Memory B cell (primary cell): ENCODE measurements around the gene SLC9A7.

Experiments used
- ATAC-seq: fragments of 150-1000 bp; cut with Tn5 transposase; 2 replicates; pipeline ENCODE4 v1.10.0; 2021; ENCODE audit warnings: low read depth, mild to moderate bottlenecking, moderate library complexity
- DNase-seq, 2 donors: peaks; one replicate each; pipeline ENCODE4 v3.0.0; 2022; ENCODE audit warnings: low spot score in 2 of 2
- H3K27ac Mint-ChIP-seq: one replicate; pipeline ENCODE4 v1.8.0; 2022; ENCODE audit warnings: mild to moderate bottlenecking, moderate library complexity, mixed read lengths
- H3K27me3 Mint-ChIP-seq: one replicate; pipeline ENCODE4 v1.8.0; 2022; ENCODE audit warnings: mixed read lengths
- H3K36me3 Mint-ChIP-seq: one replicate; pipeline ENCODE4 v1.8.0; 2022; ENCODE audit warnings: mild to moderate bottlenecking, mixed read lengths
- H3K4me1 Mint-ChIP-seq: one replicate; pipeline ENCODE4 v1.8.0; 2022; ENCODE audit warnings: mixed read lengths
- H3K4me3 Mint-ChIP-seq: one replicate; pipeline ENCODE4 v1.8.0; 2022; ENCODE audit warnings: mild to moderate bottlenecking, moderate library complexity, mixed read lengths
- H3K9me3 Mint-ChIP-seq: one replicate; pipeline ENCODE4 v1.8.0; 2022; ENCODE audit warnings: mixed read lengths

Gene SLC9A7

DNA sequence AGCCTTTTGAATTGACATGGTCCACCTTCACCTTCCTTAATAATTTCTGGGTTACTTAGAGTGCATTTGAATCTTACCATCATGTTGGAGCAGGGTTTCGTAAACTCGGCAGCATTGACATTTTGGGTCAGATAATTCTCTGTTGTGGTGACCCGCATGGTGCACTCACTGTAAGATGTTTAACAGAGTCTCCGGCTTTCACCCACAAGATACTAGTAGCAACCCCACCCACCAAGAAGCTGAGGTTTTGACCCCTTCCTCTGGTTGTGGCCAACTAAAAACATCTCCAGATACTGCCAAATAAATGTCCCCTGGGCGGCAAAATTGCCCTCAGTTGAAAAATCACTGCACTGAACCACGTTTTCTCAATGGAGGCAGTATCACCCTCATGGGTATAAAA, 122.7 kb downstream of the SLC9A7 start:
- no peak for DNase-seq
- H3K27ac Mint-ChIP-seq, result peak overlapping the region; percentile 28

DNA sequence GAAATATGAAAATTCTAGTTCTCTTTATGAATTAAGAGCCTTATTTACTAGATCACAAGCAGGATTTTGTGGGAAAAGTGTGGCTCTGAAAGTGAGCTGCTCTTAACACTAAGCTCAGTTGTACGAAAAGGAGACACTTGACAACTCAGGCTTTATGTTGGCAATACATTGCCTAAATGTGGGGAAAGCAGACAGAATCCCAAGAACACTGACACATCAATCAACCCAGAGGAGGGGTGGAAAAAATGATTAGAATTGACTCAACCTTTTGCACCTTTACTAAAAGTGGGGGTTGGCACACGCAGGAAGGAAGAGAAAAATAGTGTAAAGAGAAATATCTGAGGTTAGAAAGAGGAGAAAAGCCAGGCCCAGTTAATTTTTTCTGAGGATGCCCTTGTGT, 123.7 kb downstream of the SLC9A7 start:
- Mint-ChIP-seq H3K4me1 (peaks cover 6% of the 10 kb centered on the region), H3K9me3 (no peaks in the 10 kb centered on the region), H3K36me3 (peaks cover 20% of the 10 kb centered on the region), H3K27me3 (no peaks in the 10 kb centered on the region), H3K27ac (no peak overlapping the region), H3K4me3 (no peak overlapping the region)
- ATAC-seq (no peak), DNase-seq (no peak)

More for the DNA sequence above, 122.7 kb downstream of the SLC9A7 start:
- Mint-ChIP-seq H3K9me3 (no peaks in the 10 kb centered on the region), H3K27me3 (no peaks in the 10 kb centered on the region), H3K4me3 (no peak overlapping the region), H3K36me3 (peaks cover 19% of the 10 kb centered on the region), H3K4me1 (peaks cover 2% of the 10 kb centered on the region)
- no peak for ATAC-seq

DNA sequence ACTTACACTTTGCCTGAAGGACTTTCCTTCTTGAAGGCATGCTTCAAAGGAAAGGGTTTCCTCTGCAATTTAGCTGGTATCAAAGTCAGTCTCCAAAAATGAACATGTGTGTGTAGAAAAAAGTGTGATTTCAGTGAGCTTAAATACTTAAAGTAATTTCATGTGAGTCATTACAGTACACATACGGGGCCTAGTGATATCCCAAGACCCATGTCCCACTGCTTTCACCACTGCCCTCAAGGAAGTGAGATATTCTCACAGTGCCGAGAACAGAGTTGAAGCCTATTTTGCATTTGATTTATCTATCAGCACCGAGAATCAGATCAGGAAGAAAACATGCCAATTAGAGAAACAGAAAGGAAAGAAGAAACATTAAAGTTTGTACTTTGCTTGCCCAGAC, 124.3 kb downstream of the SLC9A7 start:
- peaks cover 17% of the 10 kb centered on the region for H3K36me3 Mint-ChIP-seq
- H3K4me1 Mint-ChIP-seq, result peaks cover 6% of the 10 kb centered on the region
- H3K27ac Mint-ChIP-seq, result no peak overlapping the region
- H3K9me3 Mint-ChIP-seq, result no peaks in the 10 kb centered on the region
- no peaks in the 10 kb centered on the region for H3K27me3 Mint-ChIP-seq
- H3K4me3 Mint-ChIP-seq, result no peak overlapping the region
- DNase-seq (no peak), ATAC-seq (no peak)

DNA sequence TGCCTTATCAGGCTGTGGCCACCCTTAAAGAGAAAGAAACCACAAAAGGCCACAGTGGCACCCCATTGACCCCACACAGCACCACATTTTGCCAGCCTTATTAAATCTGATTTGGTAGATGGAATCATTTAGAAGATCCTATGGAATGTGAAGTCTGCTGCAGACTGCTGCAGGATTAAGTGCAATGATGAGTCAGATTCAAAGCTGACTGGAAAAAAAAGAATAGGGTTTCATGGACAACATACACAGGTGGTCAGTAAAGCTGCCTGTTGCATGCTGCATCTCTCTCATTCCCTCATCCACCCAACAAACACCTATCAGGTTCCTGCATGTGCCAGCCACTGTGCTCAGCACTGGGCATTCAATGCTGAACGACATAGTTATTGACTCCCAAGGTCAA, 128.8 kb downstream of the SLC9A7 start:
- H3K36me3 Mint-ChIP-seq, result peaks cover 19% of the 10 kb centered on the region
- H3K27me3 Mint-ChIP-seq, result no peaks in the 10 kb centered on the region
- H3K9me3 Mint-ChIP-seq, result no peaks in the 10 kb centered on the region
- peak overlapping the region; percentile 93 for H3K27ac Mint-ChIP-seq
- no peak for DNase-seq
- peaks cover 21% of the 10 kb centered on the region for H3K4me1 Mint-ChIP-seq
- no peak overlapping the region for H3K4me3 Mint-ChIP-seq
- ATAC-seq, result no peak

DNA sequence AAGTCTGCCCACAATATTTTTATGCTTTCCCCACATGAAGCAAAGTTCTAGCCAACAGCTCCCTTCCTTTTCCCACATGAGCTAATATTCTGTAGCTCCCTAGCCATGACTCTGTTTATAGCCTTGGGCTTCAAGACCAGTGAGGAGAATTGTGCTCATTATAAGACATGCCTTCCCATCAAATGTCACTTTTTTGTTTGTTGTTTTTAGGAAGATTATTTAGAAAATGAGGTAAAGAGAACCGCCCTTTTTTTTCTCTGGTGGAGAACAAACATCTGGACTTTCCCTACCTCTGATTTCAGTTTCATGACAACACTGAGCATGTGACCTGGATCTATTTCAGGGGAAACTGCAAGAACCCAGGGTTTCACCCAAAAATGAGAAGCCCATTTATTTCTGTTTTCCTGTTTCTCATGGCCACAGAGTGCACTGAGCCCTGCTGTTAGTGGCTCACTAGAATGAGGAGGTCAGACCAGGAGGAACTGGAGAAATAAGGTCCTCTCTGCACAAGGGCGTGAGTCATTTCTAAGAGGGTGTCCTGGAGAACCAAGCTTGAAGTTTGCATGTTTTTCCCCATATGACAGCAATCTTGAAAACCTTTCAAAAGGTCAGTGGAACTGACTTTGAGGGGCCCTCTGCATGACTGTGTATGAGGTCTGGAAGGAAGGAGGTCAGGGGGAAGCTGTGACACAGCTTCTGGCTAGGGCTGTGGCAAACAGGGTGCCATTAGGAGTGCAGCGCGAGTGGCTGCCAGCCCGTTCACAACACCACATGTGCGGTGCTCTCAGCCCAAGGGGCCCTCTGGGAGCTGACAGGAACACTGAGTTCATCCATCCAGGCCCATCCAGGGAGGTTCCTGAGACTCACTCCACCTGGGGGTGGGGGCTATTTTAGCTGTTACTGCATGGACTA, 130.2 kb downstream of the SLC9A7 start:
- DNase-seq, result no peak

DNA sequence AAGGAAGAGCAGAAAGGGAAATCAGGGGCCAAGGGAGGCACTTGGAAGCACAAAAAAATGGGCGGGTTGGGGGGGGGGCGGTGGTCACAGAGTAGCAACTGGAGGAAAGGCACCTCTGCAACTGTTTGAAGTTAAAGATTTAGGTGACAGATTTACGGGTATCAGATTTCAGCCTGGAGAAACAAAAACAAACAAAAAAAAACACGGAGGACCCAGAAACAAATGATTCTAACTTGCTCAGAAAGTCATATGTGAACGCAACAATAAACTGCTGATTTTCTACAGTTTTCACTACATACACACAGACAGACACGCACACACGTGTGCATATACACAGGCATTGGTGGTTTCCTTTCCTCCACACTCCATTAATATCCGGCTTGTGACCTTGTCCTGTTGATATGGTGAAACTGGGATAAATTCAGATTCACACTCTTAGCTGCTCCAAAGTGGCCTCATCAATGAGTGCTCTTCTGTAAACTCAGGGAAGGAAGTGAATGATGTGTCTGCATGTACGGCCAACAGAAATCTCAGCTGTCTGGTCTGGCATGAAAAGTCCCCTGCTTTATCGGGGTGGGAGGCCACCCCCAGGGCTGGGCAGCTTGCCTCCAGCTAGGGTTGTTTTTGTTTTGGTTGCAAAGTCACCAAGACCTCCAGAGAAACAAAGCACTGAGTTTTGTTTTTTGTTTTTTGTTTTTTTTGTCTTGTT, 131.1 kb downstream of the SLC9A7 start:
- ATAC-seq, result peak; percentile 41
- Mint-ChIP-seq H3K9me3 (no peaks in the 10 kb centered on the region), H3K4me3 (no peak overlapping the region), H3K27me3 (no peaks in the 10 kb centered on the region), H3K36me3 (peaks cover 16% of the 10 kb centered on the region), H3K4me1 (peaks cover 21% of the 10 kb centered on the region), H3K27ac (peak overlapping the region; percentile 93)
- DNase-seq, result no peak

More for the DNA sequence above, 130.2 kb downstream of the SLC9A7 start:
- H3K27ac Mint-ChIP-seq, result peak overlapping the region; percentile 93
- H3K4me3 Mint-ChIP-seq, result peak overlapping the region; percentile 41
- no peaks in the 10 kb centered on the region for H3K9me3 Mint-ChIP-seq
- no peaks in the 10 kb centered on the region for H3K27me3 Mint-ChIP-seq
- H3K36me3 Mint-ChIP-seq, result peaks cover 15% of the 10 kb centered on the region
- ATAC-seq, result peak; percentile 68
- peaks cover 21% of the 10 kb centered on the region for H3K4me1 Mint-ChIP-seq

DNA sequence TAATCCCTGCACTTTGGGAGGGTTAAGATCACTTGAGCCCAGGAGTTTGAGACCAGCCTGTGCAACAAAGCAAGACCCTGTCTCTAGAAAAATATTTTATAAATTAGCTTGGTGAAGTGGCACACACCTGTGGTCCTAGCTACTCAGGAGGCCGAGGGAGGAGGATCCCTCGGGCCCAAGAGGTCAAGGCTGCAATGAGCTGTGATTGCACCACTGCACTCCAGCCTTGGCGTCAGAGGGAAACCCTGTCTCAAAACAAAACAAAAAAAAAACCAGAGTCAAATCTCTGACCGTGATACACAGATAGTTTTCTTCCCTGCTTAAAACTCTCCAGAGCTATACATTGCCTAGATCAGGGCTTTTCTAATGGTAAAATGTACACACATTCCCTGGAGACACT, 131.9 kb downstream of the SLC9A7 start:
- peaks cover 19% of the 10 kb centered on the region for H3K4me1 Mint-ChIP-seq
- DNase-seq, result no peak
- ATAC-seq, result no peak
- peaks cover 13% of the 10 kb centered on the region for H3K36me3 Mint-ChIP-seq
- no peak overlapping the region for H3K4me3 Mint-ChIP-seq
- H3K27ac Mint-ChIP-seq, result peak overlapping the region; percentile 93
- no peaks in the 10 kb centered on the region for H3K27me3 Mint-ChIP-seq
- no peaks in the 10 kb centered on the region for H3K9me3 Mint-ChIP-seq

DNA sequence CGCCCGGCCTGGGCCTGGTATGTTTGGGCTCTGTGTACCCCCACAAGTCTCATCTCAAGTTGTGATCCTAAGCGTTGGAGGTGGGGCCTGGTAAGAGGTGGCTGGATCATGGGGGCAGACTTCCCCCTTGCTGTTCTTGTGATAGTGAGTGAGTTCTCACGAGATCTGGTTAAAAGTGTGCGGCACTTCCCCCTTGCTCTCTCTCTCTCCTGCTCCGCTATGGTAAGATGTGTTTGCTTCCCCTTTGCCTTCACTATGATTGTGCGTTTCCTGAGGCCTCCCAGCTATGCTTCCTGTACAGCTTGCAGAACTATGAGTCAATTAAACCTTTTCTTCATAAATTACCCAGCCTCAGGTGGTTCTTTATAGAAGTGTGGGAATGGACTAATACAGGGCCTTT, 132.4 kb downstream of the SLC9A7 start:
- no peak for DNase-seq
- Mint-ChIP-seq H3K27ac (peak overlapping the region; percentile 93), H3K36me3 (peaks cover 11% of the 10 kb centered on the region), H3K9me3 (no peaks in the 10 kb centered on the region), H3K4me1 (peaks cover 19% of the 10 kb centered on the region), H3K4me3 (peak overlapping the region; percentile 22), H3K27me3 (no peaks in the 10 kb centered on the region)
- peak; percentile 61 for ATAC-seq

DNA sequence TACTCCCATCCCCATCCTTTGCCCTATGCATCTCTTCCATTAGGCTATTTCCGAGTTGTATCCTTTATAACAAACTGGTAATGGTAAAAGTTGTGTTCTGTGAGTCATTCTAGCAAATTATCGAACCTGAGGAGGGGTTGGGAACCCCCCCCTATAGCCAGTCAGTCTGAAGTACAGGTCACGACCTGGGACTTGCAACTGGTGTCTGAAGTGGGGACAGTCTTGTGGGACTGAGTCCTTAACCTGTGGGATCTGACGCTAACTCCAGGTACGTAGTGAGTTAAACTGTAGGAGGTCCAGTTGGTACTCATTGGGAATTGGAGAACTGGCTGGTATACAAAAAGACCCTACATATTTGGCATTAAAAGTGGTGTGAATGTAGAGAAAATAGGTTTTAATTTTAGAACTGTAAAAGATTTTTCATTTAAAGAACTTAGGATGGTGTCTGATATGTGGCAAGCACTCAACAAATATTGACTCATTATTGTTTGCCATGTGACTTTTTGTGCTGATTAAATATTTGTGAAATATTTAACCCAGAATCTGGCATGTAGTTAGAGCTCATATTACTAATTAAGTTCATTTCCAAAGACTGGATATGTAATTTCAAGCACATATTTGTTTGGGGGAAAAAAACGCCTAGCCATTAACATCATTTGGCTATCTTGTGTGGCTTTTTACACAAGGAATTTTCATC, 134.7 kb downstream of the SLC9A7 start:
- DNase-seq, result no peak
- Mint-ChIP-seq H3K4me3 (no peak overlapping the region), H3K9me3 (no peaks in the 10 kb centered on the region), H3K27ac (no peak overlapping the region), H3K27me3 (no peaks in the 10 kb centered on the region), H3K4me1 (peaks cover 13% of the 10 kb centered on the region), H3K36me3 (peaks cover 11% of the 10 kb centered on the region)
- no peak for ATAC-seq

DNA sequence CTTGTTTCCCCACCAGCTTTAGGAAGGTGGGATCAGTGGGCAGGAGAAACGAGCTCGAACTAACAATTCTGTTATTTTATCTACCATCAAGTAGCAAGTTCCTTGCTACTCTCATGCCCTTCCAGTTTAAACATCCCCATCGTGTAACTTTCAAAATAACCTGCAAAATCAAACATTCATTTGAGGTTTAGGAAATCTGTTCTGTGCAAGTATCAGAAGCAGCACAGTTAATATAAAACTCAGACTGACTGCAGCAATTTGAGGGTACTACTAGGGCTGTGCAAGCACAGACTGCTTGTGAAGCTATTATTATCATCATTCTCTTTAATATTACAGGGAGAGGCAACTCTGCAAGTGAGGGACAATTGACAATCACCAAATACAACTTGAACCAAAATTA, 137.3 kb downstream of the SLC9A7 start:
- H3K36me3 Mint-ChIP-seq, result peaks cover 25% of the 10 kb centered on the region
- H3K9me3 Mint-ChIP-seq, result no peaks in the 10 kb centered on the region
- no peaks in the 10 kb centered on the region for H3K27me3 Mint-ChIP-seq
- H3K4me1 Mint-ChIP-seq, result peaks cover under 1% of the 10 kb centered on the region
- DNase-seq (no peak), ATAC-seq (no peak)
- H3K27ac Mint-ChIP-seq, result no peak overlapping the region
- H3K4me3 Mint-ChIP-seq, result no peak overlapping the region

DNA sequence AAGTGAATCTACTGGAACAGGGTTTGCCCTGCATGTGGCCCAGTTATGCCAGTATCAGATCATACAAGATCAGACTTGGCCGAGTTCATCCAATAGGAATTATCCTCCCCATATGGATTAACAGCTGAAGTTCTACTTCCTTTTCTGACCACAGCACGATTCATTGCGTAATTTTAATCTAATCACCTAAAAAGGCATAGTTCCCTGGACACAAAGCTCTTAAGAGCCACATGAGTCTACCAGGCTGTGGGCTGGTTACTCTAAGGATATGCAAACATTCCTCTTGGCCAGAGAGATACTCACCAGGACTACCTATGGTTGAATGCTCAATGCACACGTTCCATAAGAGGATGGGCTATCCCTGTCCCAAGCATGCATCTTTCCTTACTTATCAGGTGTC, 138.4 kb downstream of the SLC9A7 start:
- Mint-ChIP-seq H3K9me3 (no peaks in the 10 kb centered on the region), H3K4me1 (no peaks in the 10 kb centered on the region), H3K36me3 (peaks cover 26% of the 10 kb centered on the region), H3K27ac (no peak overlapping the region), H3K4me3 (no peak overlapping the region), H3K27me3 (no peaks in the 10 kb centered on the region)
- DNase-seq (no peak), ATAC-seq (no peak)

DNA sequence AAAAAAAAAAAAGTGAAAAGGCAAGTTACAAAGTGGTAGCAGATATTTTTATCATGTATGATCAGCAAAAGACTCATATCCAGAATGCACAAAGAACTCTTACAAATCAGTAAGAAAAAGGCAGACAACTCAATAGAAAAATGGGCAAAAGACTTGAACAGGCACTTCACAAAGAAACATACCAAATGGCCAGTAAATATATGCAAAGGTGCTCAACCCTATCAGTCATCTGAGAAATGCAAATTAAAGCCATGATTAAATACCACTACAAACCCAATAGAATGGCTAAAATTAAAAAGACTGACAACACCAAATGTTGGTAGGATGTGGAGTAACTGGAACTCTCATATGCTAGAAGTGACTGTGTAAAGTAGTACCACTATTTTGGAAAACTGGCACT, 140.0 kb downstream of the SLC9A7 start:
- no peaks in the 10 kb centered on the region for H3K9me3 Mint-ChIP-seq
- no peak overlapping the region for H3K27ac Mint-ChIP-seq
- H3K27me3 Mint-ChIP-seq, result no peaks in the 10 kb centered on the region
- H3K36me3 Mint-ChIP-seq, result peaks cover 29% of the 10 kb centered on the region
- H3K4me3 Mint-ChIP-seq, result no peak overlapping the region
- no peaks in the 10 kb centered on the region for H3K4me1 Mint-ChIP-seq
- no peak for DNase-seq
- no peak for ATAC-seq

DNA sequence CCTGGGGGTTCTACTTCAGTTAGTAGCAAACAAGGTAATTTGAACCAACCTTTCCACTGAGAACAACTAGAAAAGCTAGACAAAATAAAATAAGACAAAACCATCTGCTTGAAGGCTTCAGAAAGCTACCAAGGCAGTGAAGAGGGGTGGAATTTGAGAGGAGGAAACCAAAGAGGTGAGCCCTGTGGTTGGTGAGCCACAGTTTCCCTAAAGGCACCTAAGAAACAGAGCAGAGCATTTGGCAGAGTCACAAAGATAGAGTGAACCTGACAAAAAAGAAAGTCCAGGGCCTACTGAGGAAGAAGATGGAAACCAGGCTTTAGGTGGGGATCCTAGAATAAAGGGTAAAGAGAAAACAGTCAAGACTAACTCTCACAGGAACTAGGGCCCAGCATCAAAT, 141.0 kb downstream of the SLC9A7 start:
- Mint-ChIP-seq H3K36me3 (peaks cover 27% of the 10 kb centered on the region), H3K4me1 (no peaks in the 10 kb centered on the region), H3K27me3 (no peaks in the 10 kb centered on the region), H3K9me3 (no peaks in the 10 kb centered on the region), H3K27ac (no peak overlapping the region), H3K4me3 (no peak overlapping the region)
- ATAC-seq (no peak), DNase-seq (no peak)
